ENCODE results near the gene LMO1.

DNA sequence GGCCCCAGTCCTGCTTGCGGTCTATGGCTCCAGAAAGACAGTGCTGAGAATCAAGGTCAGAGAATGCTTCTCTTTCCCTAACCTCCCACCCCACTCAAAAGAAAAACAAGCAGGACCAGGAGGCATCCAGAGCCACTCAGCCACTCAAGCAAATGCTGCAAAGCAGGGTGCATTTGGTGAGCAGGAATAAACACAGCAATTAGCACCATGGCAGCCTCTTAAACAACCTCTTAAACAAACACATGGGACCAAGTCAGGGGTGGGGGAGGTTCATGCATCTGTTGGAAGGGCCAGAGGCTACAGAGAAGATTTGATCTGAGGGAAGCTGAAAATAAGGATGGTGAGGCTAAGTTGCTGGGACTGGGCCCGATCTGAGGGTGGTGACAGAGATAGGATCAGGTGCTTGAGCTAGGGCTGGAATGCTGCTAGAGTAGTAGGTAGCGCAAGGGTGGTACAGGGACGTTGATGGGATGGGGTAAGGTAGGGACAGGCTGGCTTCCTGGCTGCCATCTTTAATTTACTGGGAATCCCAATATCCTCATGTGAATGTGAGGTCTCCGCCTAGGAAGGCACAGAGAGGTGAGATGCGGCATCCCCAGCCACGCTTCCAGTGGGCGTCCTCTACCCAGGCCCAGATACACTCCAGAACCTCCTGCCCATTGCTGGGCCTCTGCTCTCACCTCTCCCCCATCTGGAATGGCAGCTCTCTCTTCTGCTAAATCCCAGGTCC, 26.6 kb upstream of the LMO1 start:
- TF ChIP-seq, protein P1, sequence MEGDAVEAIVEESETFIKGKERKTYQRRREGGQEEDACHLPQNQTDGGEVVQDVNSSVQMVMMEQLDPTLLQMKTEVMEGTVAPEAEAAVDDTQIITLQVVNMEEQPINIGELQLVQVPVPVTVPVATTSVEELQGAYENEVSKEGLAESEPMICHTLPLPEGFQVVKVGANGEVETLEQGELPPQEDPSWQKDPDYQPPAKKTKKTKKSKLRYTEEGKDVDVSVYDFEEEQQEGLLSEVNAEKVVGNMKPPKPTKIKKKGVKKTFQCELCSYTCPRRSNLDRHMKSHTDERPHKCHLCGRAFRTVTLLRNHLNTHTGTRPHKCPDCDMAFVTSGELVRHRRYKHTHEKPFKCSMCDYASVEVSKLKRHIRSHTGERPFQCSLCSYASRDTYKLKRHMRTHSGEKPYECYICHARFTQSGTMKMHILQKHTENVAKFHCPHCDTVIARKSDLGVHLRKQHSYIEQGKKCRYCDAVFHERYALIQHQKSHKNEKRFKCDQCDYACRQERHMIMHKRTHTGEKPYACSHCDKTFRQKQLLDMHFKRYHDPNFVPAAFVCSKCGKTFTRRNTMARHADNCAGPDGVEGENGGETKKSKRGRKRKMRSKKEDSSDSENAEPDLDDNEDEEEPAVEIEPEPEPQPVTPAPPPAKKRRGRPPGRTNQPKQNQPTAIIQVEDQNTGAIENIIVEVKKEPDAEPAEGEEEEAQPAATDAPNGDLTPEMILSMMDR (IDR thresholded peaks at IDR 0.05): no peak
- no peak for TF ChIP-seq EP300 (IDR thresholded peaks at IDR 0.05)
- TF ChIP-seq POLR2A (IDR thresholded peaks at IDR 0.05; ENCODE audit: low read depth): no peak

All from esophagus muscularis mucosa (tissue), 4 donors.